MM.1S (cell line): ENCODE data around the gene VAV2.

Experiments used
- DNase-seq: peaks from one replicate; pipeline ENCODE4 v3.0.0-alpha.2; 2015
- H2AFZ ChIP-seq: fragments of 300-600 bp; sonication (generic); 2 replicates; pipeline ENCODE4 v1.6.0; 2016; ENCODE audit warnings: antibody characterized with exemption, low read length
- H3F3A ChIP-seq: fragments of 300-600 bp; sonication (generic); 2 replicates; pipeline ENCODE4 v1.6.1; 2016; ENCODE audit warnings: mild to moderate bottlenecking, antibody characterized with exemption, low read length, moderate library complexity, mixed read lengths; ENCODE audit not compliant: insufficient read depth
- H3K27ac ChIP-seq: fragments of 300-600 bp; sonication (generic); 2 replicates; pipeline ENCODE4 v1.5.1; 2016; ENCODE audit warnings: mild to moderate bottlenecking, low read length
- H3K27me3 ChIP-seq: fragments of 300-600 bp; sonication (generic); replicated peaks from 2 replicates; pipeline ENCODE4 v1.6.0; 2016; ENCODE audit warnings: low read length; ENCODE audit not compliant: insufficient read depth
- H3K36me3 ChIP-seq: fragments of 300-600 bp; sonication (generic); replicated peaks from 2 replicates; pipeline ENCODE4 v1.6.1; 2016; ENCODE audit warnings: mild to moderate bottlenecking, low read length, mixed read lengths; ENCODE audit not compliant: insufficient read depth
- H3K4me1 ChIP-seq: fragments of 300-600 bp; sonication (generic); 2 replicates; pipeline ENCODE4 v1.6.1; 2016; ENCODE audit warnings: low read length, mixed read lengths
- H3K4me2 ChIP-seq: fragments of 300-600 bp; sonication (generic); 2 replicates; pipeline ENCODE4 v1.6.0; 2016; ENCODE audit warnings: low read depth, low read length
- H3K4me3 ChIP-seq: fragments of 300-600 bp; sonication (generic); 2 replicates; pipeline ENCODE4 v1.5.1; 2016; ENCODE audit warnings: low read length, mixed read lengths
- H3K79me2 ChIP-seq: fragments of 300-600 bp; sonication (generic); 2 replicates; pipeline ENCODE4 v1.6.1; 2016; ENCODE audit warnings: mixed run types, low read length, mixed read lengths
- H3K9ac ChIP-seq: fragments of 300-600 bp; sonication (generic); 2 replicates; pipeline ENCODE4 v1.6.1; 2016; ENCODE audit warnings: low read length, mixed read lengths
- H3K9me2 ChIP-seq: fragments of 300-600 bp; sonication (generic); replicated peaks from 2 replicates; pipeline ENCODE4 v1.6.1; 2016; ENCODE audit warnings: mild to moderate bottlenecking, low read length, mixed read lengths; ENCODE audit not compliant: insufficient read depth
- H3K9me3 ChIP-seq: fragments of 300-600 bp; sonication (generic); replicated peaks from 2 replicates; pipeline ENCODE4 v1.6.1; 2016; ENCODE audit warnings: mild to moderate bottlenecking, low read length, mixed read lengths; ENCODE audit not compliant: insufficient read depth
- H4K20me1 ChIP-seq: fragments of 300-600 bp; sonication (generic); 2 replicates; pipeline ENCODE4 v1.6.1; 2016; ENCODE audit warnings: mild to moderate bottlenecking, low read length, moderate library complexity, mixed read lengths; ENCODE audit not compliant: insufficient read depth
- CTCF ChIP-seq: fragments of 300-600 bp; sonication (generic); IDR thresholded peaks from 2 replicates; pipeline ENCODE4 v1.5.1; 2016; ENCODE audit warnings: antibody characterized with exemption, low read length, mixed read lengths
- EZH2 ChIP-seq: fragments of 300-600 bp; sonication (generic); optimal IDR thresholded peaks from 2 replicates; pipeline ENCODE3; 2017; ENCODE audit warnings: low read depth, mild to moderate bottlenecking, antibody characterized with exemption, low read length, mixed read lengths
- EZH2phosphoT487 ChIP-seq: fragments of 300-600 bp; sonication (generic); IDR thresholded peaks from 2 replicates; pipeline ENCODE4 v1.6.1; 2018; ENCODE audit warnings: antibody characterized with exemption, low read length

The VAV2 gene

GRCh38 chr9:133878402-133878801, 113.7 kb downstream of the VAV2 start:
- Histone ChIP-seq H2AFZ (no peak overlapping the region), H3K9ac (no peak overlapping the region), H3K4me2 (no peak overlapping the region), H4K20me1 (no peaks in the 10 kb centered on the region), H3K27ac (no peak overlapping the region), H3F3A (no peaks in the 10 kb centered on the region), H3K27me3 (peaks cover 74% of the 10 kb centered on the region), H3K4me1 (no peaks in the 10 kb centered on the region), H3K9me2 (no peaks in the 10 kb centered on the region), H3K4me3 (no peak overlapping the region), H3K79me2 (no peaks in the 10 kb centered on the region), H3K9me3 (no peaks in the 10 kb centered on the region), H3K36me3 (no peaks in the 10 kb centered on the region)
- no peak for DNase-seq
- TF ChIP-seq EZH2 (no peak), EZH2phosphoT487 (no peak), CTCF (no peak)

- Histone ChIP-seq H3K9me3 (no peaks in the 10 kb centered on the region), H3K4me2 (no peak overlapping the region), H2AFZ (no peak overlapping the region), H3K79me2 (no peaks in the 10 kb centered on the region), H3K27ac (no peak overlapping the region), H3K36me3 (no peaks in the 10 kb centered on the region), H3K9me2 (no peaks in the 10 kb centered on the region), H3K4me1 (no peaks in the 10 kb centered on the region), H4K20me1 (no peaks in the 10 kb centered on the region), H3F3A (no peaks in the 10 kb centered on the region), H3K27me3 (peaks cover 74% of the 10 kb centered on the region), H3K9ac (no peak overlapping the region), H3K4me3 (no peak overlapping the region)
- no peak for DNase-seq
- TF ChIP-seq EZH2phosphoT487 (no peak), EZH2 (no peak), CTCF (no peak)
Observed at GRCh38 chr9:133877967-133878366, 114.2 kb downstream of the VAV2 start.

GRCh38 chr9:133877327-133877726, 114.8 kb downstream of the VAV2 start:
- Histone ChIP-seq H3K36me3 (no peaks in the 10 kb centered on the region), H3K9me2 (no peaks in the 10 kb centered on the region), H3F3A (no peaks in the 10 kb centered on the region), H3K27ac (no peak overlapping the region), H3K4me1 (no peaks in the 10 kb centered on the region), H3K79me2 (no peaks in the 10 kb centered on the region), H3K9ac (no peak overlapping the region), H3K4me2 (no peak overlapping the region), H3K4me3 (no peak overlapping the region), H3K27me3 (peaks cover 70% of the 10 kb centered on the region), H2AFZ (no peak overlapping the region), H4K20me1 (no peaks in the 10 kb centered on the region), H3K9me3 (no peaks in the 10 kb centered on the region)
- TF ChIP-seq EZH2phosphoT487 (no peak), CTCF (no peak), EZH2 (no peak)
- no peak for DNase-seq

GRCh38 chr9:133876836-133877235, 115.3 kb downstream of the VAV2 start:
- Histone ChIP-seq H3K36me3 (no peaks in the 10 kb centered on the region), H3K4me2 (no peak overlapping the region), H3K27me3 (peaks cover 65% of the 10 kb centered on the region), H3K4me1 (no peaks in the 10 kb centered on the region), H4K20me1 (no peaks in the 10 kb centered on the region), H3F3A (no peaks in the 10 kb centered on the region), H3K27ac (no peak overlapping the region), H3K9ac (no peak overlapping the region), H3K9me2 (no peaks in the 10 kb centered on the region), H3K4me3 (no peak overlapping the region), H3K9me3 (no peaks in the 10 kb centered on the region), H3K79me2 (no peaks in the 10 kb centered on the region), H2AFZ (no peak overlapping the region)
- no peak for DNase-seq
- TF ChIP-seq CTCF (no peak), EZH2phosphoT487 (no peak), EZH2 (no peak)
